Neuronal stem cell (in vitro differentiated cells): ENCODE data around the gene PPAN.
A peak's percentile ranks its signal among the peaks of the same experiment; 100 is the strongest.

ENCODE experiments used
- DNase-seq: peaks from one replicate; pipeline ENCODE4 v3.0.0-alpha.2; 2013; ENCODE audit warnings: low spot score
- H2AFZ ChIP-seq: one replicate; pipeline ENCODE4 v1.6.1; 2013; ENCODE audit warnings: mild to moderate bottlenecking, low read length, inconsistent platforms
- H2AK5ac ChIP-seq: 2 replicates; pipeline ENCODE4 v1.6.1; 2013; ENCODE audit warnings: low read depth, mild to moderate bottlenecking, inconsistent platforms, low read length, moderate library complexity, mixed read lengths
- H2BK120ac ChIP-seq: 2 replicates; pipeline ENCODE4 v1.6.1; 2013; ENCODE audit warnings: low read depth, mild to moderate bottlenecking, inconsistent platforms, low read length, moderate library complexity, mixed read lengths
- H2BK12ac ChIP-seq: one replicate; pipeline ENCODE4 v1.6.1; 2013; ENCODE audit warnings: low read length, inconsistent platforms
- H2BK15ac ChIP-seq: 2 replicates; pipeline ENCODE4 v1.6.1; 2013; ENCODE audit warnings: mild to moderate bottlenecking, low read length, inconsistent platforms, mixed read lengths
- H2BK5ac ChIP-seq: one replicate; pipeline ENCODE4 v1.6.1; 2013; ENCODE audit warnings: inconsistent platforms, mild to moderate bottlenecking, low read length, moderate library complexity
- H3K14ac ChIP-seq: one replicate; pipeline ENCODE4 v1.6.1; 2013; ENCODE audit warnings: low read length, inconsistent platforms
- H3K18ac ChIP-seq: 2 replicates; pipeline ENCODE4 v1.6.1; 2013; ENCODE audit warnings: low read length, inconsistent platforms
- H3K23ac ChIP-seq: 2 replicates; pipeline ENCODE4 v1.6.1; 2013; ENCODE audit warnings: low read depth, mild to moderate bottlenecking, mixed read lengths, low read length, inconsistent platforms; ENCODE audit not compliant: poor library complexity
- H3K27ac ChIP-seq: replicated peaks from 3 replicates; pipeline ENCODE4 v1.5.1; 2013; ENCODE audit warnings: low read length, inconsistent platforms
- H3K27me3 ChIP-seq, 3 experiments: 2 replicates each; pipeline ENCODE4 v1.6.1; 2013; ENCODE audit warnings: low read length in 3 of 3, mild to moderate bottlenecking in 2 of 3, inconsistent platforms in 1 of 3, low read depth in 1 of 3, mixed read lengths in 1 of 3, moderate library complexity in 1 of 3; ENCODE audit not compliant: control insufficient read depth in 3 of 3, insufficient read depth in 3 of 3
- H3K36me3 ChIP-seq, 2 donors: replicated peaks in 1 of 2; 2 replicates each; pipeline ENCODE4 v1.6.1; 2013; ENCODE audit warnings: low read length in 2 of 2; ENCODE audit not compliant: control insufficient read depth in 2 of 2, insufficient read depth in 2 of 2
- H3K4ac ChIP-seq: 2 replicates; pipeline ENCODE4 v1.6.1; 2013; ENCODE audit warnings: inconsistent platforms, mild to moderate bottlenecking, low read length, moderate library complexity
- H3K4me1 ChIP-seq, 2 donors: 1 replicate in 1 of 2; 2 replicates in 1 of 2; pipeline ENCODE4 v1.6.1; 2013; ENCODE audit warnings: low read length in 2 of 2, low read depth in 1 of 2; ENCODE audit not compliant: control insufficient read depth in 2 of 2, insufficient read depth in 1 of 2
- H3K4me2 ChIP-seq: one replicate; pipeline ENCODE4 v1.6.1; 2013; ENCODE audit warnings: mild to moderate bottlenecking, low read length, inconsistent platforms; ENCODE audit not compliant: insufficient read depth, poor library complexity, severe bottlenecking
- H3K4me3 ChIP-seq, 2 donors: 2 replicates each; pipeline ENCODE4 v1.5.1; 2013; ENCODE audit warnings: low read length in 2 of 2, mild to moderate bottlenecking in 2 of 2, inconsistent platforms in 1 of 2, moderate library complexity in 1 of 2
- H3K79me1 ChIP-seq: one replicate; pipeline ENCODE4 v1.6.1; 2013; ENCODE audit warnings: low read depth, mild to moderate bottlenecking, inconsistent platforms, low read length, moderate library complexity
- H3K9ac ChIP-seq: one replicate; pipeline ENCODE4 v1.6.1; 2013; ENCODE audit warnings: mild to moderate bottlenecking, low read depth, low read length, inconsistent platforms; ENCODE audit not compliant: poor library complexity
- H3K9me3 ChIP-seq, 2 donors: replicated peaks in 1 of 2; 2 replicates each; pipeline versions ENCODE3 to v1.6.1; 2013; ENCODE audit warnings: low read length in 2 of 2, mild to moderate bottlenecking in 2 of 2, inconsistent platforms in 1 of 2, low read depth in 1 of 2, mixed read lengths in 1 of 2, moderate library complexity in 1 of 2; ENCODE audit not compliant: control insufficient read depth in 2 of 2, insufficient read depth in 1 of 2
- H4K8ac ChIP-seq: one replicate; pipeline ENCODE4 v1.6.1; 2013; ENCODE audit warnings: low read depth, mild to moderate bottlenecking, inconsistent platforms, low read length, moderate library complexity
- H4K91ac ChIP-seq: one replicate; pipeline ENCODE4 v1.6.1; 2013; ENCODE audit warnings: low read length, low read depth, mild to moderate bottlenecking, inconsistent platforms; ENCODE audit not compliant: poor library complexity
- WGBS, 2 donors: extraction: QIAGEN DNeasy Blood & Tissue Kit; methylation state at CpG; one replicate each; pipeline ENCODE4 v1.1.7; 2013; ENCODE audit warnings: missing lambda C conversion rate in 2 of 2, mixed read lengths in 1 of 2; ENCODE audit not compliant: insufficient read length in 2 of 2, insufficient replicate concordance in 1 of 2; ENCODE audit errors: extremely low coverage in 2 of 2; 5-methylcytosine and 5-hydroxymethylcytosine counted together

The PPAN gene

GRCh38 chr19:10146142-10146541 is 40.0 kb downstream of the PPAN start:
- Histone ChIP-seq H3K27ac (no peak overlapping the region), H3K4me3 (peak overlapping the region in 1 of 2 donors; percentile 60), H2BK12ac (no peak overlapping the region), H4K8ac (peak overlapping the region; percentile 10), H3K9me3 (no peaks in the 10 kb centered on the region), H2AFZ (no peak overlapping the region), H3K9ac (no peak overlapping the region), H2BK15ac (no peak overlapping the region), H4K91ac (no peak overlapping the region), H2BK120ac (no peak overlapping the region), H2BK5ac (no peak overlapping the region), H3K4me2 (no peak overlapping the region), H3K14ac (peak overlapping the region; percentile 87), H3K4ac (no peak overlapping the region), H3K18ac (no peak overlapping the region), H3K36me3 (peaks cover 74 to 95% of the 10 kb centered on the region in 2 donors), H2AK5ac (no peak overlapping the region), H3K79me1 (peaks cover 7% of the 10 kb centered on the region), H3K4me1 (no peaks in the 10 kb centered on the region), H3K27me3 (no peaks in the 10 kb centered on the region), H3K23ac (no peak overlapping the region)
- no CpG with 5 or more reads among the region's 14 CpGs for WGBS, 2 donors
- no peak for DNase-seq

DNA sequence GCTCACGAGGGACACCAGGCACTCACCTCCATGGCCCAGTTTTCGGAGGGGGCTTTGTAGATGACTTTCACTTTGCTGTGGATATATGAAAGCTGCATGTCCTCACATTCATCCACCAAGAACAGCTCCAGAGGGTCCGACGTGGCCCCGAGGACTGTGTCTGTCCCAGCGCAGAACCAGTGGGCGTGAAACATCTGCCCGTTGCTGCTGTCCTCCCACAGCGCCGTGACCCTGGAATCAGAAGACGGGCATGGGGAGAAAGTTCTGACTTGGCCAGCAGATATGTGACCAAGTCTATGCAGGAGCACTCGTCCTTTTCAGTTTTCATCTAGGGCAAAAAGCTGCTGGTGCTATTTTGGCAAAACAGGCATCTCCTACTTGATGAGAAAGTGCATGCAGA is 43.3 kb downstream of the PPAN start:
- Histone ChIP-seq H4K91ac (no peak overlapping the region), H2BK15ac (no peak overlapping the region), H2BK120ac (no peak overlapping the region), H3K27me3 (no peaks in the 10 kb centered on the region), H3K23ac (no peak overlapping the region), H3K4me2 (no peak overlapping the region), H3K14ac (no peak overlapping the region), H2AK5ac (no peak overlapping the region), H3K79me1 (peaks cover 7% of the 10 kb centered on the region), H3K4me1 (no peaks in the 10 kb centered on the region), H3K4me3 (no peak overlapping the region), H4K8ac (no peak overlapping the region), H3K27ac (no peak overlapping the region), H2AFZ (no peak overlapping the region), H2BK12ac (no peak overlapping the region), H3K9me3 (no peaks in the 10 kb centered on the region), H3K9ac (no peak overlapping the region), H3K4ac (no peak overlapping the region), H3K18ac (no peak overlapping the region), H3K36me3 (peaks cover 73 to 95% of the 10 kb centered on the region in 2 donors), H2BK5ac (no peak overlapping the region)
- WGBS, 2 donors: no CpG with 5 or more reads among the region's 12 CpGs
- DNase-seq: no peak

- H2AK5ac ChIP-seq: no peak overlapping the region
- no peaks in the 10 kb centered on the region for H3K27me3 ChIP-seq
- no peaks in the 10 kb centered on the region for H3K4me1 ChIP-seq
- no peak overlapping the region for H2BK120ac ChIP-seq
- H4K91ac ChIP-seq: no peak overlapping the region
- no peak overlapping the region for H3K9ac ChIP-seq
- H3K18ac ChIP-seq: no peak overlapping the region
- peaks cover 7% of the 10 kb centered on the region for H3K79me1 ChIP-seq
- no peak overlapping the region for H3K4me2 ChIP-seq
- H3K9me3 ChIP-seq: no peaks in the 10 kb centered on the region
- no peak overlapping the region for H2BK12ac ChIP-seq
- H2BK15ac ChIP-seq: no peak overlapping the region
- no peak overlapping the region for H3K14ac ChIP-seq
- H4K8ac ChIP-seq: no peak overlapping the region
- H2BK5ac ChIP-seq: no peak overlapping the region
- H2AFZ ChIP-seq: no peak overlapping the region
- H3K36me3 ChIP-seq: peaks cover 68 to 95% of the 10 kb centered on the region in 2 donors
- no peak overlapping the region for H3K23ac ChIP-seq
- no CpG with 5 or more reads among the region's 5 CpGs for WGBS, 2 donors
- H3K4me3 ChIP-seq: no peak overlapping the region
- H3K27ac ChIP-seq: no peak overlapping the region
- H3K4ac ChIP-seq: no peak overlapping the region
- DNase-seq: no peak
Observed at GRCh38 chr19:10151521-10151920, 45.4 kb downstream of the PPAN start.

DNA sequence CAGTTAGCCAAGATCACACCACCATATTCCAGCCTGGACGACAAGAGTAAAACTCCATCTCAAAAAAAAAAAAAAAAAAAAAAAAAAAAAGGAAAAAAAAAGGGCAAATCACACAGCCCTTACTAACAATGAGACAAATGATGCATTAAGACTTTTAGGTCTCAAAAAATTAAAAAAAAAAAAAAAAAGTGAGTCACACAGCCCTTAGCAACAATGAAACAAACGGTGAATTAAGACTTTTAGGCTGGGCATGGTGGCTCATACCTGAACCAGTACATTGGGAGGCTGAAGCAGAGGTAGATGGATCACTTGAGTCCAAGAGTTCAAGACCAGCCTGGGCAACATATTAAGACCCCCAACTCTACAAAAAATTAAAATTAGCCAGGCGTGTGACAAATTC is 45.9 kb downstream of the PPAN start:
- no peak overlapping the region for H3K18ac ChIP-seq
- H3K14ac ChIP-seq: no peak overlapping the region
- H3K4me2 ChIP-seq: no peak overlapping the region
- no peak for DNase-seq
- H2BK15ac ChIP-seq: no peak overlapping the region
- H3K4me1 ChIP-seq: no peaks in the 10 kb centered on the region
- no peak overlapping the region for H3K23ac ChIP-seq
- no peak overlapping the region for H3K27ac ChIP-seq
- no peaks in the 10 kb centered on the region for H3K9me3 ChIP-seq
- no peak overlapping the region for H2BK5ac ChIP-seq
- H2BK12ac ChIP-seq: no peak overlapping the region
- no peaks in the 10 kb centered on the region for H3K27me3 ChIP-seq
- H3K4ac ChIP-seq: no peak overlapping the region
- peaks cover 67 to 95% of the 10 kb centered on the region in 2 donors for H3K36me3 ChIP-seq
- H4K91ac ChIP-seq: no peak overlapping the region
- H2BK120ac ChIP-seq: no peak overlapping the region
- no peak overlapping the region for H2AFZ ChIP-seq
- no peak overlapping the region for H3K4me3 ChIP-seq
- no CpG with 5 or more reads among the region's 3 CpGs for WGBS, 2 donors
- H4K8ac ChIP-seq: no peak overlapping the region
- no peak overlapping the region for H3K9ac ChIP-seq
- no peak overlapping the region for H2AK5ac ChIP-seq
- H3K79me1 ChIP-seq: peaks cover 7% of the 10 kb centered on the region
